Stimulated activated CD4-positive, alpha-beta T cell treated with anti-CD3 and anti-CD28 coated beads, Interleukin-15, amount 100 ng/mL, for 48 hours (primary cell): ENCODE measurements around the gene ARPC3.
"Not testable (repeated sequence)": the region's sequence is repeated elsewhere in the genome, so short reads cannot be mapped to it uniquely, and the experiment has no call there.

ENCODE experiments used
- DNase-seq, 2 donors: peaks; one replicate each; pipeline ENCODE4 v3.0.0-alpha.2; 2020; ENCODE audit warnings: low read depth in 2 of 2

ARPC3 gene

DNA sequence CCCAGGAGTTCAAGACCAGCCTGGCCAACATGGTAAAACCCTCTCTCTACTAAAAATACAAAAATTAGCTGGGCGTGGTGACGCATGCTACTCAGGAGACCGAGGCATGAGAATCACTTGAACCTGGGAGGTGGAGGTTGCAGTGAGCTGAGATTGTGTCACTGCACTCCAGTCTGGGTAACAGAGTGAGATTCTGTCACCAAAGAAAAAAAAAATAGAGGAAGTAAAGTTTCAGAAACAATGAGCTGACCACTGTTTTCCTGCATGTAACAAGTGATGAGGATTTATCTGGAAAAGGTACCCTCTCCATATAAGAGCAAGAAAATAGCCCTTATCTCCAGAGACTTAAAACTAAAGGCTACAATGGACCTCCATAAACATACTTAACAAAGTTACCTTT lies 33.0 kb downstream of the ARPC3 start:
- DNase-seq = not testable (repeated sequence)

DNA sequence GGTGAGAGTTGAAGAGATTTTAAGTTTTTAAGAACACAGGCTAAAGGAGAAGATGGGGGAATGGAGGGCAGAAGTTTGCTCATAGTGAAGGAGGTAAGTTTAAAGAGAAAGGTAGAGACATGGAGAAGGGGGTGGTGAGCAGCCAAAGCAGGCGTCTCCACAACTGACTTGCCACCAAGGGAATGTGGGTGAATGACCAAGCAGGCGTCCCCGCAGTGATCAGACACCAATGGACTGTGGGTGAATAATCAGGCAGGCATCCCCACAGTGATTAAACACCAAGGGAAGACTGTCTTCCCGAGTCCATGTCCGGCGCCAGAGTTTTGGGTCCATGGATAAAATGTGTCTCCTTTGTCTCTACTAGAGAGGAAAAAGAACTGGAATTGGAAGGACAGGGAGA lies 40.1 kb downstream of the ARPC3 start:
- DNase-seq = not testable (repeated sequence)

- DNase-seq = not testable (repeated sequence)
Measured at GRCh38 chr12:110405126-110405662, 44.9 kb downstream of the ARPC3 start.

- DNase-seq = peak; percentile 68 to 73
Measured at GRCh38 chr12:110403976-110404682, 46.0 kb downstream of the ARPC3 start.

DNA sequence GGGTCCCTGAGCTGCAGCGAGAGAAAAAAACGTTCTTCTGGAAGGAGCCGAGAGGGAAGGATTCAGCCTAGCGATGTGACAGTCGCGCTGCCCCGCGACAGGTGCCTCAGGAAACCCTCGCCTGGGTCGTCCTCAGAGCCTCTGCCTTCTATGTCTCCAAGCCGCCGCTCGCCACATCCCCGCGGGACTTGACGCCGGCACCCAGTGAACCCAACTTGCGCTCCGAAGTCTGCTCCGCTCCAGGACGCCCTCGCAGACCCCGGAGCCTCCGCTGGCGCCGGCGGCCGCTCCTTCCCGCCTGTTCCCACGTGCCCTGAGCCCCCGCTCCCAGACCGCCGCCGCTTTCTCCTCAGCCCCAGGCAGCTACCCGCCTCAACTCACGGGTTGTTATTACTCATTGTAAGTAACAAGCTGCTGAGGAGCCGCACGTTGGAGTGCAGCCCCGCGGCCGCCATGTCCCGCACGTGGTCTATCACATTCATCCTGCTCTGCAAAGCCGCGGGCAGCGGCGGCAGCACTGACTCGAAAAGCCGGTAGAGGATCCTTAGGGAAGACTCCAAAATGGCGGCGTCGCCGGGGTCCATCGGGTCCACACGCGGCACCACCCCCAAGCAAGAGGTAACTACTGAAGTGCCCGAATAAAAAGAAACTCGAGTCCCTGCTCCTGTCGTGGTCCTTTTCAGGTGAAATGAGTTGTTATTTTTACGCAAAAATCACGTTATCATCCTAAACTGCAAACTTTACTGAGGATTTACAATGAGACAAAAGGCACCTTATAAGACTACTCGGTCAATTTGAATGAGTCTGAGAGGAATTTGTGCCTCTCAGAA lies 46.8 kb downstream of the ARPC3 start, which contains the start of gene ANAPC7:
ANAPC7 (minus strand) TSS at position 563 of the 830 bp plus-strand sequence; CDS start at position 482, 81 bp downstream.
- DNase-seq = peak; percentile 79 to 86
